ENCODE results near the gene PES1.
"Not testable (repeated sequence)": the region's sequence is repeated elsewhere in the genome, so short reads cannot be mapped to it uniquely, and the experiment has no call there.

The PES1 gene

DNA sequence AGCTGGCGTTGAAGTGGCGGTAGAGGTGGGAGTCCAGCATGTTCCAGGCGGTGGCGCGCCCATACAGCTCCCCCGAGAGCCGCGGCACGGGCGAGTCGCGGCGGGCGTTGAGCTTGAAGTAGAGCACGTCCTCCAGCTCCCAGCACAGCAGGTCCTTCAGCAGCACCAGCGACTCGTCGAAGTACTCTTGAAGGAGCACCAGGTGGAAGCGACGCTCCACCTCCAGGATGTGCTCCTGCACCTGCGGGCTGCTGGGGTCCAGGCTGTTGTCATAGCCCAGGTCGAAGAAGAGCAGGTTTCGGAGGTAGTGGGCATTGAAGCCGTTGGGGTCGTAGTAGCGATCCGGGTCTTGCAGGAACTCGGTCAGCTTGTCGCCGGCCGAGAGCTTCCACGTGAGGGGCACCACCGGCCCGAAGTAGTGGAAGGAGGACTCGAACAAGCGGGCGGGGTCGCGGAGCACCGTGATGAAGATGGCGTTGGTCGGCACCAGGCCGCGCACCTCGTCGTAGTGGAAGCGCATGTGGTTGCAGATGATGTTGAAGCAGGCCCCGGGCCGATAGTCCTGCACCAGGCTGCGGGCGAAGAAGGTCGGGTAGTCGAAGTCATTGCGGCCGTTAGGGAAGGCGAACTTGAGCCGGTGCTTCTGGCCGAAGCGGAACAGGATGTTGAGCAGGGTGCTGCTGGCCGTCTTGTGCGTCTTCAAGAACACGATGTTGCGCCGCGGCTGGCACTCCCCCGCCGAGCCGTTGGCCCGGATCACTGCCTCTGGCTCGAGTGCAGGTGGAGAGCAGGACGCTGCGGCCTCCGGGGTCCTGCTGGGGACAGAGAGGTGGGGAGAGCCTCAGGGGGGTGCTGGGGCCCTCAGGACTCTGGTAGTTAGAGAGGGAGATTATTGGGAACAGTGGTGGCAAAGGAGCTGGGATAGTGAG lies 36.2 kb downstream of the PES1 start:
- Mint-ChIP-seq H3K36me3 (ENCODE audit: insufficient read depth) (no peaks in the 10 kb centered on the region), H3K9me3 (no peaks in the 10 kb centered on the region), H3K27me3 (no peaks in the 10 kb centered on the region), H3K27ac (ENCODE audit: low read depth) (no peak overlapping the region), H3K4me3 (no peak overlapping the region), H3K4me1 (no peaks in the 10 kb centered on the region)
- ATAC-seq (replicated peaks; ENCODE audit: extremely low read depth, poor library complexity, severe bottlenecking) = no peak
- no peak for DNase-seq (ENCODE audit: low spot score in 2 of 2)

DNA sequence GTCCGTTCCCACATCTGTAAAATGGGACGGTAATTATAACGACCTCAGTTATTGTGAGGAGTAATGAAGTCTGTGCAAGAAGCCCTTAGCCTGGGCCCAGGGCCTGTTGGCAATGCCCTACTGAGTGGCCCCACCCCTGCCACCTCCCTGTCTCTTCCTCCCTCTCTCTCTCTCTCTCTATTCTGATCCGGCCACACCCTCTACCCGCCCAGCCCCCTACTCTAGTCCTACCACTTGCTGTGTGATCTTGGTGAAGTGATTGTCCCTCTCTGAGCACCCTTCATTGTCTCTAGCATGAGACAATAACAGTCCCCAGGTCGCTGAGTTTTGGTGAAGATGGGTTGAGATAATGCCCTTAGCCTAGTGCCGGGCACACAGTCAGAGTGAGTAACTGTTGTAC lies 37.7 kb downstream of the PES1 start:
- no peak for DNase-seq (ENCODE audit: low spot score in 2 of 2)
- Mint-ChIP-seq H3K4me3 (no peak overlapping the region), H3K27ac (ENCODE audit: low read depth) (no peak overlapping the region), H3K4me1 (no peaks in the 10 kb centered on the region), H3K9me3 (no peaks in the 10 kb centered on the region), H3K36me3 (ENCODE audit: insufficient read depth) (no peaks in the 10 kb centered on the region), H3K27me3 (peaks cover 12% of the 10 kb centered on the region)
- no peak for ATAC-seq (replicated peaks; ENCODE audit: extremely low read depth, poor library complexity, severe bottlenecking)

DNA sequence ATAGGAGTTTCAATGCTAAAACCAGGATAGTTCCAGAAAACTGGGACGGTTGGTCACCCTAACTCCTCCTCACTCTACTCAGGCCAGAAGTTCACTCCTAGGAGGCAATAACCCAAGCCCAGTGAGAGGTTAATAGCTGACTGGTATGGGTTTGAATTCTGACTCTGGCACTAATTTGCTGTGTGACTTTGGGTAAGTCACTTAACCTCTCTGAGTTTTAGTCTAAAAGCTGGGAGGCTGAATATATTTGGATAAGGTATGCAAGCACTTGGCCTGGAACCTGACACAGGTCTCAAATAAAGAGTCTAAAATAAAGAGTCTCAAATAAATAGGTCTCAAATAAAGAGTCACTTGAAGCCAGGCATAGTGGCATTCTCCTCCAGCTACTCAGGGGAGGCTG lies 39.0 kb downstream of the PES1 start:
- DNase-seq (ENCODE audit: low spot score in 2 of 2) (no peak), ATAC-seq (replicated peaks; ENCODE audit: extremely low read depth, poor library complexity, severe bottlenecking) (no peak)
- H3K4me1 Mint-ChIP-seq = no peaks in the 10 kb centered on the region
- no peak overlapping the region for H3K4me3 Mint-ChIP-seq
- peaks cover 25% of the 10 kb centered on the region for H3K27me3 Mint-ChIP-seq
- no peaks in the 10 kb centered on the region for H3K36me3 Mint-ChIP-seq (ENCODE audit: insufficient read depth)
- no peaks in the 10 kb centered on the region for H3K9me3 Mint-ChIP-seq
- H3K27ac Mint-ChIP-seq (ENCODE audit: low read depth) = no peak overlapping the region

DNA sequence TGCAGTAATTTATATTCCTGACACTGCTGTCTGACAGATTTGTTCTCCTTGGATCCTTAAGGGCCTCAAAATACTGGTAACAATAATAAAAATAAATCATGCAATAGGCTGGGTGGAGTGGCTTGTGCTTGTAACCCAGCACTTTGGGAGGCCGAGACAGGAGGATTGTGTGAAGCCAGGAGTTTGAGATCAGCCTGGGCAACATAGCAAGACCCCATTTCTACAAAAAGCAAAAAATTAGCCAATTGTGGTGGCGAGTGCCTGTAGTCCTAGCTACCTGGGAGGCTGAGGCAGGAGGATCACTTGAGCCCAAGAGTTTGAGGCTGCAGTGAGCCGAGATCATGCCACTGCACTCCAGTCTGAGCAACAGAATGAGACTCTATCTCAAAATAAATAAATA lies 39.9 kb downstream of the PES1 start:
- not testable (repeated sequence) for H3K27ac Mint-ChIP-seq (ENCODE audit: low read depth); H3K4me3 Mint-ChIP-seq; ATAC-seq (replicated peaks; ENCODE audit: extremely low read depth, poor library complexity, severe bottlenecking); DNase-seq (ENCODE audit: low spot score in 2 of 2); H3K9me3 Mint-ChIP-seq; H3K36me3 Mint-ChIP-seq (ENCODE audit: insufficient read depth); H3K4me1 Mint-ChIP-seq
- H3K27me3 Mint-ChIP-seq = peaks cover 28% of the 10 kb centered on the region

DNA sequence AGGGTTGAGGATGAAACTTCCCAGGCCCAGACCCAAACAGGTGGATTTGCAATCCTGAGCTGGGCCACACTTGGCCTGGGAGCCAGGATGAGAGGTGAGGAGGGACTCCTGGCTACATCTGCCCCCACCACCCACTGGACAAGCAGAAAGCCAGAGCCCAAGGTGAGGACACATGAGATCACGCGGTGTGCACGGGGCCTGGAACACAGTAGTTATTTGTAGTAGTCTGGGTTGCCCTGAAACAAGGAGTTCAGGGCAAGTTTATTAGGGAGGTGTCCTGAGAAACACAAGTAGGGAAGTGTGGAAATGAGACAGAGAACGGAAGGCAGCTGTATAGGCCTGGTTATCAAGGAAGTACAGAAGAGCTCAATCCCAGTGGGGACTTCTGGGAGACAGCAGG lies 44.5 kb downstream of the PES1 start:
- DNase-seq (ENCODE audit: low spot score in 2 of 2) (no peak), ATAC-seq (replicated peaks; ENCODE audit: extremely low read depth, poor library complexity, severe bottlenecking) (no peak)
- H3K36me3 Mint-ChIP-seq (ENCODE audit: insufficient read depth) = peaks cover 3% of the 10 kb centered on the region
- peaks cover 64% of the 10 kb centered on the region for H3K27me3 Mint-ChIP-seq
- H3K4me3 Mint-ChIP-seq = no peak overlapping the region
- H3K9me3 Mint-ChIP-seq = no peaks in the 10 kb centered on the region
- no peak overlapping the region for H3K27ac Mint-ChIP-seq (ENCODE audit: low read depth)
- no peaks in the 10 kb centered on the region for H3K4me1 Mint-ChIP-seq

DNA sequence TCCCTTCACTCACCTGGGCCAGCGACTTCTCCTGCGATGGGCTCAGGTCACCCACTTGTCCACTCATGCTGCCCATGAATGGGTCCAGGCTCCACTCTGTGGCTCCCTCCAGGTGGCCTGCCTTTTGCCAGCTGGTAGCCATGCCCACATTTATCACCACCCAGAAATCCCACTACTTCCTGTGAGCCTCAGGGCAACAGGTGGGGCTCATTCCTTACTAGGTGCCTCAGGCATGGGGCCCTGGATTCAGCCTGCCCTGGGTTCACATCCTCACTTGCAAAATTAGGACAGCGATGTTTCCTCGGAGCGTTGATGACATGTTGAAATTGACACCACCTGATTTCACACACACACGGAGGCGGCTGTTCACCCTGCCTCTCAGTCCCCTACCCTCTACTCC lies 45.1 kb downstream of the PES1 start, which contains the start of gene SEC14L6:
Gene SEC14L6 (minus strand): TSS at position 126 of the 400 bp plus-strand sequence. CDS start 59 bp downstream, at position 67.
- DNase-seq (ENCODE audit: low spot score in 2 of 2) (no peak), ATAC-seq (replicated peaks; ENCODE audit: extremely low read depth, poor library complexity, severe bottlenecking) (no peak)
- Mint-ChIP-seq H3K27me3 (peaks cover 66% of the 10 kb centered on the region), H3K27ac (ENCODE audit: low read depth) (no peak within 1 kb of the TSS), H3K36me3 (ENCODE audit: insufficient read depth) (peaks cover 3% of the 10 kb centered on the region), H3K9me3 (no peaks in the 10 kb centered on the region), H3K4me3 (no peak within 1 kb of the TSS), H3K4me1 (no peaks in the 10 kb centered on the region)

DNA sequence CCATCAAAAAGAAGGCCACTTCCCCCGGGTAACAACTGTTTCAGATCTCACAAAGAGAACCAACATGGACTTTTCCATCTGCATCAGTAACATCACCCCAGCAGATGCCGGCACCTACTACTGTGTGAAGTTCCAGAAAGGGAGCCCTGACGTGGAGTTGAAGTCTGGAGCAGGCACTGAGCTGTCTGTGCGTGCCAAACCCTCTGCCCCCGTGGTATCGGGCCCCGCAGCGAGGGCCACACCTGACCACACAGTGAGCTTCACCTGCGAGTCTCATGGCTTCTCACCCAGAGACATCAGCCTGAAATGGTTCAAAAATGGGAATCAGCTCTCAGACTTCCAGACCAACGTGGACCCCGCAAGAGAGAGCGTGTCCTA lies 48.9 kb downstream of the PES1 start:
- Mint-ChIP-seq H3K27me3 (peaks cover 65% of the 10 kb centered on the region), H3K4me1 (no peaks in the 10 kb centered on the region), H3K9me3 (no peaks in the 10 kb centered on the region), H3K36me3 (ENCODE audit: insufficient read depth) (peaks cover 3% of the 10 kb centered on the region), H3K27ac (ENCODE audit: low read depth) (no peak overlapping the region), H3K4me3 (no peak overlapping the region)
- DNase-seq (ENCODE audit: low spot score in 2 of 2) (no peak), ATAC-seq (replicated peaks; ENCODE audit: extremely low read depth, poor library complexity, severe bottlenecking) (no peak)

DNA sequence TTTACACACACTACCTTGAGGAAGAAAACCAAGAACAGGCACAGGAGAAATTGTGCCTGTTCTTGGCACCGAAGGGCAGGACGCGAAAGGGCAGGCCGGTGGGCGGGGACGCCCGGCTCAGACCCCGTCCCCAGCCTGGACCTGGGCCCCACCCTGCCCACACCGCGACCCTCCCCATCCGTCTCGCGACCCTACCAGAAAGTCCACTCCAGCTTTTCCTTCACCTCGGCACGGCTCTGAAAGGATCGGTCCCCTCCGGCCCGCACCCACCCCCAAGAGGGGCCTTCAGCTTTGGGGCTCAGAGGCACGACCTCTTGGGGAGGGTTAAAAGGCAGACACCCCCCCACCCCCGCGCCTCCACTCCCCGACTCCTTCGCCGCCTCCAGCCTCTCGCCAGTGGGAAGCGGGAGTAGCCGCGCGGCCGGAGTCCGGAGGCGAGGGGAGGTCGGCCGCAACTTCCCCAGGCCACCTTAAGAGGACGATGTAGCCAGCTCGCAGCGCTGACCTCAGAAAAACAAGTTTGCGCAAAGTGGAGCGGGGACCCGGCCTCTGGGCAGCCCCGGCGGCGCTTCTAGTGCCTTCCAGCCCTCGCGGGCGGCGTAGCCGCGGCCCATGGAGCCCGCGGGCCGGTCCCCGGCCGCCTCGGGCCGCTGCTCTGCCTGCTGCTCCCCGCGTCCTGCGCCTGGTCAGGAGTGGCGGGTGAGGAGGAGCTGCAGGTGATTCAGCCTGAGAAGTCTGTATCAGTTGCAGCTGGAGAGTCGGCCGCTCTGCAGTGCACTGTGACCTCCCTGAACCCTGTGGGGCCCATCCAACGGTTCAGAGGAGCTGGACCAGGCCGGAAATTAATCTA lies 49.5 kb downstream of the PES1 start:
- H3K27me3 Mint-ChIP-seq = peaks cover 69% of the 10 kb centered on the region
- DNase-seq (ENCODE audit: low spot score in 2 of 2) (no peak), ATAC-seq (replicated peaks; ENCODE audit: extremely low read depth, poor library complexity, severe bottlenecking) (no peak)
- H3K4me1 Mint-ChIP-seq = no peaks in the 10 kb centered on the region
- H3K9me3 Mint-ChIP-seq = no peaks in the 10 kb centered on the region
- no peak overlapping the region for H3K4me3 Mint-ChIP-seq
- no peak overlapping the region for H3K27ac Mint-ChIP-seq (ENCODE audit: low read depth)
- H3K36me3 Mint-ChIP-seq (ENCODE audit: insufficient read depth) = peaks cover 3% of the 10 kb centered on the region

DNA sequence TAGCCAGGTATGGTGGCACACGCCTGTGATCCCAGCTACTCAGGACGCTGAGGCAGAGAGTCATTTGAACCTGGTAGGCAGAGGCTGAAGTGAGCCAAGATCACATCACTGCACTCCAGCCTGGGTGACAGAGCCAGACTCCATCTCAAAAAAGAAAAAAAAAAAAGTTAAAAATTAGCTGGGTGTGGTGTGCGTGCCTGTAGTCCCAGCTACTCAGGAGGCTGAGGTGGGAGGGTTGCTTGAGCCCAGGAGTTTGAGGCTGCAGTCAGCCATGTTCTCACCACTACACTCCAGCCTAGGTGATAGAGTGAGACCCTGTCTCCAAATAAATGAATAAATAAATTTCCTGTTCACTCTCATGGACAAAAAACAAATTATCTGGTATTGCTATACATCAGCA lies 50.2 kb downstream of the PES1 start:
- H3K4me3 Mint-ChIP-seq; H3K36me3 Mint-ChIP-seq (ENCODE audit: insufficient read depth); ATAC-seq (replicated peaks; ENCODE audit: extremely low read depth, poor library complexity, severe bottlenecking); H3K27ac Mint-ChIP-seq (ENCODE audit: low read depth); DNase-seq (ENCODE audit: low spot score in 2 of 2); H3K9me3 Mint-ChIP-seq; H3K4me1 Mint-ChIP-seq: not testable (repeated sequence)
- peaks cover 64% of the 10 kb centered on the region for H3K27me3 Mint-ChIP-seq

DNA sequence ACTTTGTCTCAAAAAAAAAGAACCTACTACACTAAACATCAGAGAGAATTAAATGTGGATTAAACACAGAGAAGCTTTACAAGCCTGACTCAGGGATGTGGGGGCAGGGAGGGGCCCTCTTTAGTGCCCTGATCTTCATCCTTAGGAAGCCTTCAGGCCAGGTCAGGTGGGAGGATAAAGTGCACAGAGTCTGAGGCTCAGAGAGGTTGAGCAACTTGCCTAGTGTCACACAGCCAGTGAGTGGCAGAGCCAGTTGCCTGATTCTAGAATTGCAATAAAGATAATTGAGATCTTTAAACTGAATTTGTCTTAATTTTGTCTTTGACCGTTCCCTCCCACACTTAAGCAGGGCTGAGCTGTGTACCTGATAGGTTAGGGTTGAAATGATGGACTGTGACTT lies 52.3 kb downstream of the PES1 start:
- Mint-ChIP-seq H3K9me3 (no peaks in the 10 kb centered on the region), H3K27ac (ENCODE audit: low read depth) (no peak overlapping the region), H3K4me3 (no peak overlapping the region), H3K27me3 (peaks cover 50% of the 10 kb centered on the region), H3K4me1 (peaks cover 7% of the 10 kb centered on the region), H3K36me3 (ENCODE audit: insufficient read depth) (peaks cover 1% of the 10 kb centered on the region)
- ATAC-seq (replicated peaks; ENCODE audit: extremely low read depth, poor library complexity, severe bottlenecking) (no peak), DNase-seq (ENCODE audit: low spot score in 2 of 2) (no peak)

DNA sequence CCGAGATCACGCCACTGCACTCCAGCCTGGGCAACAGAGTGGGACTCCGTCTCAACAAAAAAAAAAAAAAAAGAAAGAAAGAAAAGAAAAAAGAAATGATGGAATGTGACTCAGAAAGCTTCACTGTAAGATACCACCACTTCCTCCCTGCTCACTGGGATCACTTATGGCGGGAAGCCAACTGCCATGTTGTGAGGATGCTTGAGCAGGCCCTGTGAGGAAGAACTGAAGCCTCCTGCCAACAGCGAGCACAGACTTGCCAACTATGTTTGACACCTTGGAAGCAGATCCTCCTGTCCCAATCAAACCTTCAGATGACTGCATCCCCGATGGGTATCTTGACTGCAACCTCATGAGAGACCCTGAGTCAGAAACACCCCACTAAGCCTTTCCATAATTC lies 53.4 kb downstream of the PES1 start:
- no peak overlapping the region for H3K27ac Mint-ChIP-seq (ENCODE audit: low read depth)
- H3K9me3 Mint-ChIP-seq = no peaks in the 10 kb centered on the region
- no peak for ATAC-seq (replicated peaks; ENCODE audit: extremely low read depth, poor library complexity, severe bottlenecking)
- peaks cover 7% of the 10 kb centered on the region for H3K4me1 Mint-ChIP-seq
- no peak overlapping the region for H3K4me3 Mint-ChIP-seq
- H3K36me3 Mint-ChIP-seq (ENCODE audit: insufficient read depth) = peaks cover 1% of the 10 kb centered on the region
- H3K27me3 Mint-ChIP-seq = peaks cover 39% of the 10 kb centered on the region
- DNase-seq (ENCODE audit: low spot score in 2 of 2) = no peak

DNA sequence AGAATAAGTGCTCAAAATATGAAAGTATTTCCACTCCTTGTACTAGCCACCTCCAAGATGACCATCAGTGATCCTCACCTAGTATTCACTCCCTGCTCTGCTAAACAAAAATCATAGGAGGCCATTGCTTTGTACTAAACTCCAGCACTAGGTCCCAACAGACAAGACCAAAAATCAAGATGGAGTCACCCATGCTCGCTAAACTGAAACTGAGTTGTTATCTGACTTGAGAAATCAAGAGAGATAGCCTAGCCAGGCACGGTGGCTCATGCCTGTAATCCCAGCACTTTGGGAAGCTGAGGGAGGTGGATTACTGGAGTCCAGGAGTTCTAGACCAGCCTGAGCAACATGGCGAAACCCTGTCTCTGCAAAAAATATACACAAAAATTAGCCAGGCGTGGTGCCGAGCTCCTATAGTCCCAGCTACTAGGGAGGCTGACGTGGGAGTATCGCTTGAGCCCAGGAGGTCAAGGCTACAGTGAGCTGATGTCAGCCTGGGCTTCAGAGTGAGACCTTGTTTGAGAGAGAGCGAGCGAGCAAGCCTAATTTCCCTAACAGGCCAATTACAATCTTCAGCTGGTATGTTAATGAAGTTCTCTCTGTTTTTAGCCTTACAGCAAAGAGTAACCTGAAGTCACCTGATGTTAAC lies 54.5 kb downstream of the PES1 start:
- no peak for DNase-seq (ENCODE audit: low spot score in 2 of 2)
- Mint-ChIP-seq H3K4me3 (no peak overlapping the region), H3K9me3 (no peaks in the 10 kb centered on the region), H3K27ac (ENCODE audit: low read depth) (no peak overlapping the region), H3K4me1 (peaks cover 7% of the 10 kb centered on the region), H3K36me3 (ENCODE audit: insufficient read depth) (no peaks in the 10 kb centered on the region), H3K27me3 (peaks cover 30% of the 10 kb centered on the region)
- no peak for ATAC-seq (replicated peaks; ENCODE audit: extremely low read depth, poor library complexity, severe bottlenecking)
